ENCODE results near the gene TRRAP.
"Not testable (repeated sequence)": the region's sequence is repeated elsewhere in the genome, so short reads cannot be mapped to it uniquely, and the experiment has no call there.

The TRRAP gene

DNA sequence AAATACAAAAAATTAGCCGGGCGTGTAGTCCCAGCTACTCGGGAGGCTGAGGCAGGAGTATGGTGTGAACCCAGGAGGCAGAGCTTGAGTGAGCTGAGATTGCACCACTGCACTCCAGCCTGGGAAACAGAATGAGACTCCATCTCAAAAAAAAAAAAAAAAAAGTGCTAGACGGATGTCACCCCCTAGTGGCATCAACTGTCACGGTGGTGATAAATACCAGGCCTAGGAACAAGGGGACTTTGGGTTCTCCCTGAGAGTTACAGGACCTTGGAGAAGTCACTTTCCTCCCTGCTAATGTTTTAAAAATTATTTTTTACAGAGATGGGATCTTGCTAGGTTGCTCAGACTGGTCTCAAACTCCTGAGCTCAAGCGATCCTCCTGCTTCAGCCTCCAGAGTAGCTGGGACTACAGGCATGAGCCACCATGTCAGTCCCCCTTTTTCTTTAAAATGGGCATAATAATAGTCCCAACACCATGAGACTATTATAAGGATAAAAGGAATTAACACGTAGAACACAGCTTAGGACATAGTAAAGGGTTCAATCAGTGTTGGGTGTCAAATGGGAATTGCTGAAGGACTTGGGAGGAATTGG is 5.9 kb upstream of the TRRAP start:
- peaks cover 4% of the 10 kb centered on the region for H3K27me3 Mint-ChIP-seq
- DNase-seq (ENCODE audit: low spot score in 2 of 2): peak in 1 of 2 donors; percentile 23
- no peak overlapping the region for H3K4me3 Mint-ChIP-seq
- H3K27ac Mint-ChIP-seq: no peak overlapping the region
- ATAC-seq (ENCODE audit: low read depth): no peak
- no peaks in the 10 kb centered on the region for H3K9me3 Mint-ChIP-seq
- H3K4me1 Mint-ChIP-seq: peaks cover 5% of the 10 kb centered on the region
- no peaks in the 10 kb centered on the region for H3K36me3 Mint-ChIP-seq

DNA sequence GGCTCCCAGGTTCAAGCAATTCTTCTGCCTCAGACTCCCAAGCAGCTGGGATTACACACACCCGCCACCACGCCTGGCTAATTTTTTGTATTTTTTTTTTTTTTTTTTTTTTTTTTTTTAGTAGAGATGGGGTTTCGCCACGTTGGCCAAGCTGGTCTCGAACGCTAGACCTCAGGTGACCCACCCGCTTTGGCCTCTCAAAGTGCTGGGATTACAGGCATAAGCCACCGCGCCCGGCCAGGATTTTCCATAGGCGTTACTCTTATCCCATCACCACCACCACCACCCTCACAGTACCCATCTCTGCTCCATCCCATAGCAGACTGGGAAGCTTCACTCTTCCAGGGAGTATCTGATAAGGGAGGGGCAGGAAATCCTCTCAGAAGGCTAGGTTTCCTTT is 4.7 kb upstream of the TRRAP start:
- H3K36me3 Mint-ChIP-seq; H3K9me3 Mint-ChIP-seq; H3K27me3 Mint-ChIP-seq; H3K4me3 Mint-ChIP-seq; H3K4me1 Mint-ChIP-seq; ATAC-seq (ENCODE audit: low read depth); H3K27ac Mint-ChIP-seq; DNase-seq (ENCODE audit: low spot score in 2 of 2): not testable (repeated sequence)

DNA sequence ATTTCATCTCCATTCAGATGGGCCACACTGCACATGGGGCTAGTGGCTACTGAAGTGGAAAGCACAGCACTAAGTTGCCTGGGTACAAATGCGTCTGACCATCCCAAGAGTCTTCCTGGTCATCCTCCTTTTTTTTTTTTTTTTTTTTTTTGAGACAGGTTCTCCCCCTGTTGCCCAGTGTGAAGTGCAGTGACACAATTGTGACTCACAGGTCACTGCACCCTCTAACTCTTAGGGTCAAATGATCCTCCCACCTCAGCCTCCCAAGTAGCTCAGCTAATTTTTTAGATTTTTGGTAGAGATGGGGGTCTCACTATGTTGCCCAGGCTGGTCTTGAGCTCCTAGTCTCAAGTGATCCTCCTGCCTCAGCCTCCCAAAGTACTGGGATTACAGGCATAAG is 3.4 kb upstream of the TRRAP start:
- no peak overlapping the region for H3K27ac Mint-ChIP-seq
- H3K27me3 Mint-ChIP-seq: peaks cover 4% of the 10 kb centered on the region
- H3K4me1 Mint-ChIP-seq: peaks cover 10% of the 10 kb centered on the region
- ATAC-seq (ENCODE audit: low read depth): no peak
- H3K4me3 Mint-ChIP-seq: no peak overlapping the region
- no peaks in the 10 kb centered on the region for H3K9me3 Mint-ChIP-seq
- no peaks in the 10 kb centered on the region for H3K36me3 Mint-ChIP-seq
- no peak for DNase-seq (ENCODE audit: low spot score in 2 of 2)

DNA sequence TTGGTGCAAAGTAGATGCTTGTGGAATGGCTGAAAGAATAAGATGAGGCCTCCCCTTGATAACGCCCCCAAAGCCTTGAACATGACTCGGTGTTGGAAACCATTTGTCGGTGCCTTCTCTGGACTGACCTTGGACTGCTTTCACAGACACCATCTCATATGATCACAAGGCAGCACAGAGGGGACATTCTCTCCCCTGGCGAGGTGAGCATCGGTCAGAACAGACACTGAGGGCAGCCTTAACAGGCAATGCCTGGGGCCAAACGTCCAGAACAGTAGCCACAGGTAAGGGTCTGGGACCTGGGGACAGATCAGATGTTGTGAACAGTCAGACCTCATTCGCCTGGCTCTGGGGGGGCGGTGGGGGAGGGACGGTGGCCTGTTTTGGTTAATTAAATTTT is 2.8 kb upstream of the TRRAP start:
- Mint-ChIP-seq H3K36me3 (no peaks in the 10 kb centered on the region), H3K4me1 (peaks cover 6% of the 10 kb centered on the region), H3K27ac (no peak overlapping the region), H3K4me3 (no peak overlapping the region), H3K9me3 (no peaks in the 10 kb centered on the region), H3K27me3 (peaks cover 2% of the 10 kb centered on the region)
- no peak for ATAC-seq (ENCODE audit: low read depth)
- no peak for DNase-seq (ENCODE audit: low spot score in 2 of 2)

DNA sequence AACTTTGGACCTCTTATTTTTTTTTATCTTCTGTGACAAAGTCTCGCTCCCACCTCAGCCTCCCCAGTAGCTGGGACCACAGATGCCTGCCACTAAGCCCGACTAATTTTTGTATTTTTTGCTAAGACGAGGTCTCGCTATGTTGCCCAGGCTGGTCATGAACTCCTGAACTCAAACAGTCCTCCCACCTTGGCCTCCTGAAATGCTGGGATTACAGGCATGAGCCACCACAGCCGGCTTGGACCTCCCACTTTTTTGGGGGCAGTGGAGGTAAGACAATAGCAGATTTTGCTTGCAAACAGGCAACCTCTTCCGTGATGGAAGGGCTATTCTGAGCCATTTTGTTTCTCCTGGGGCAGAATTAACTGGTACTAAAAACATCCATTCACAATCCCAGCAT is 1.2 kb upstream of the TRRAP start:
- Mint-ChIP-seq H3K4me3 (peak overlapping the region; percentile 73), H3K27me3 (peaks cover 2% of the 10 kb centered on the region), H3K9me3 (no peaks in the 10 kb centered on the region), H3K36me3 (no peaks in the 10 kb centered on the region), H3K27ac (no peak overlapping the region), H3K4me1 (peaks cover 6% of the 10 kb centered on the region)
- ATAC-seq (ENCODE audit: low read depth) (no peak), DNase-seq (ENCODE audit: low spot score in 2 of 2) (no peak)

DNA sequence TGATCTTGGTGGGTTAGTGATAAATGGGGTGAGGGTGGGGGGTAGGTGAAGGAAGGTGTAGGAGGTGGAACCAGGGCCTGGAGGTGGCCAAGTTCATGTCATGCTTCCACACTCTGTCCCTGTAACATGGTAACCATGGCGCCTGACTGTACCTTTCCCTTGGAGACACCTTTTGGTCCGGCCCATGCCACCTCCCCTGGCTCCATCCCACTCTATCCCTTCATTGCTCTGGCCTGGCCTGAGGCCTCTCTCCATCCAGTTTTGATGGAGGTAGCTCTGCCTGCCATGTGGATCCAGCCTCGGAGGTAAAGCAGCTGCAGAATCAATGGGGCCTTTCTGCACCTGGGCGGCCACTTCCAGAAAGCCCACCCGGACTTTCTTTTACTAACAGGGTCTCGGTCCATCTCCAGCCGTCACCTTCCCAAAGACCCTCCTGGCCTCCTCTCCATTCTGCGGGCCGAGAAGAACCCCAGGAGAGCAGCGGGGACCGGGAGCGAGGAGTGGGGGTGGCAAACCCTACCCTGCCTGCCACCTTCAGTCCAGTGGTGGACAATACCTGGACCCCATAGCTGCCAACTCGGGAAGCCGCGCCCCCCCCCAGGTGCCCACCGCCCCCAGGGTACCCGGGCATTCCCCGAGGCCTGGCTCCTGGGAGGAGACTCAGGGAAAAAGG is 504 bp upstream of the TRRAP start:
- no peak for DNase-seq (ENCODE audit: low spot score in 2 of 2)
- no peak overlapping the region for H3K27ac Mint-ChIP-seq
- peak overlapping the region; percentile 73 for H3K4me3 Mint-ChIP-seq
- H3K36me3 Mint-ChIP-seq: no peaks in the 10 kb centered on the region
- no peak for ATAC-seq (ENCODE audit: low read depth)
- H3K9me3 Mint-ChIP-seq: no peaks in the 10 kb centered on the region
- peaks cover 2% of the 10 kb centered on the region for H3K27me3 Mint-ChIP-seq
- H3K4me1 Mint-ChIP-seq: peaks cover 6% of the 10 kb centered on the region

DNA sequence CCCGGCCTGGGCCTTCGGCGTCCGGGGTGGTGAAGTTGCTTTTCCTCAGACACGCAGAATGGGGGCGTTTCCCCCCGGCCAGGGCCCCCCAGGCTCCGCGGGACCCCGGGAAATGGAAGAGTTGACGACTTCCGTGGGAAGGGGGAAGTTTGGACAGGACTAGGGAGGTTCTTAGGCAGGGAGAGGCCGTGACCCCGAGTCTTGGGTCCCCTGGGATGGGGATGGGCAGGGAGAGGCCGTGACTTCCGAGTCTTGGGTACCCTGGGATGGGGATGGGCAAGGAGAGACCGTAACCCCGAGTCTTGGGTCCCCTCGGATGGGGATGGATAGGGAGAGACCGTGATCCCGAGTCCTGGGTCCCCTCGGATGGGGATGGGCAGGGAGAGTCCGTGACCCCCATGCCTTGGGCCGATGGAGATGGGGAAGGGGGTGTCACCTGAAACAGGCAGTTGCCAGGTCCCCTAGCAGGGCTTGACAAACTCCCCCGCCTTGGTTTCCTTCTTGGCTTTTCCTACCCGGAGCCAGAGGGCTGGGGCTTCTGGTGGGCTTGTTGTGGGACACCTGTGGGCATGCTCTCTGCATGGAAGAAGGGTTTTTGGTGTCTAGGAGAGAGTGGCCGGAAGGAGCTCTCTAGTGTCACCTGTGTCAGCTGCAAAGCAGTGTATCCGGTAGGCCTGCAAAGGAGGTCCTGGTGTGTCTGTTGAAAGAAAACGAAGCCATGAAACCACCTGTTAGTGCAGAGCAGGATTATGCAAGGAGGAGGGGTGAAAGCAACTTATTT is 1.1 kb downstream of the TRRAP start:
- Mint-ChIP-seq H3K9me3 (no peaks in the 10 kb centered on the region), H3K27ac (peak overlapping the region; percentile 78), H3K4me1 (peaks cover 8% of the 10 kb centered on the region), H3K36me3 (peaks cover 3% of the 10 kb centered on the region), H3K4me3 (peak overlapping the region; percentile 91), H3K27me3 (peaks cover 2% of the 10 kb centered on the region)
- ATAC-seq (ENCODE audit: low read depth): peak; percentile 78
- DNase-seq (ENCODE audit: low spot score in 2 of 2): peak; percentile 50 to 60

DNA sequence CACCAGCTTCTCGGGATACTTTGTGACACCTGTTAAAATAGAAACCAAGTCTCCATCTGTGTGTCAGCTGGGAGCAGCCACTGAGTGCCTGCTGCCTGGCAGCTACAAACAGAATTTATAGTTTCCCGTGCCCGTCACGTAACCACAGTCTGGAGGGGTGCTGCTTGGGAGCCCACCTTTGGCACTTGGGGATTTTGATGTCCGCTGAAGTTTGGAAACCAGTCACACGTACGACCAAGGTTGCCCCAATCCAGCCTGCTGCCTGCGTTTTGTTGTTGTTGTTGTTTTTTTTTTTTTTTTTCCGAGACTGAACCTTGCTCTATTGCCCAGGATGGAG is 1.6 kb downstream of the TRRAP start:
- Mint-ChIP-seq H3K36me3 (peaks cover 3% of the 10 kb centered on the region), H3K27me3 (peaks cover 2% of the 10 kb centered on the region), H3K4me1 (peaks cover 8% of the 10 kb centered on the region), H3K9me3 (no peaks in the 10 kb centered on the region), H3K27ac (peak overlapping the region; percentile 78), H3K4me3 (peak overlapping the region; percentile 91)
- ATAC-seq (ENCODE audit: low read depth) (no peak), DNase-seq (ENCODE audit: low spot score in 2 of 2) (no peak)

DNA sequence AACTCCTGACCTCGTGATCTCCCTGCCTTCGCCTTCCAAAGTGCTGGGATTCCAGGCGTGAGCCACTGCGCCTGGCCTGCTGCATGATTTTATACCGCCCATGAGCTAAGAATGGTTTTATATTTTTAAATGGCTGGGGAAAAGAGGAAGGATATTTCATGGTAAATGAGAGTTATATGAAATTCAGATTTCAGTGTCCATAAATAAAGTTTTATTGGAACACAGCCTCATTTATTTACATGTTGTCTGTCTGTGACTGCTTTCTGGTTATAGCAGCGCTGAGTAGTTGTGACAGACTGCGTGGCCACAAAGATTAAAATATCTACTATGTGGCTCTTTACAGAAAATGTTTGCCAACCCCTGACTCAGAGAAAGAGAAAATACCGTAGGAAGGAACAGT is 2.2 kb downstream of the TRRAP start:
- Mint-ChIP-seq H3K9me3 (no peaks in the 10 kb centered on the region), H3K4me3 (peak overlapping the region; percentile 91), H3K36me3 (peaks cover 3% of the 10 kb centered on the region), H3K27me3 (peaks cover 1% of the 10 kb centered on the region), H3K4me1 (peaks cover 8% of the 10 kb centered on the region), H3K27ac (no peak overlapping the region)
- DNase-seq (ENCODE audit: low spot score in 2 of 2) (no peak), ATAC-seq (ENCODE audit: low read depth) (no peak)

DNA sequence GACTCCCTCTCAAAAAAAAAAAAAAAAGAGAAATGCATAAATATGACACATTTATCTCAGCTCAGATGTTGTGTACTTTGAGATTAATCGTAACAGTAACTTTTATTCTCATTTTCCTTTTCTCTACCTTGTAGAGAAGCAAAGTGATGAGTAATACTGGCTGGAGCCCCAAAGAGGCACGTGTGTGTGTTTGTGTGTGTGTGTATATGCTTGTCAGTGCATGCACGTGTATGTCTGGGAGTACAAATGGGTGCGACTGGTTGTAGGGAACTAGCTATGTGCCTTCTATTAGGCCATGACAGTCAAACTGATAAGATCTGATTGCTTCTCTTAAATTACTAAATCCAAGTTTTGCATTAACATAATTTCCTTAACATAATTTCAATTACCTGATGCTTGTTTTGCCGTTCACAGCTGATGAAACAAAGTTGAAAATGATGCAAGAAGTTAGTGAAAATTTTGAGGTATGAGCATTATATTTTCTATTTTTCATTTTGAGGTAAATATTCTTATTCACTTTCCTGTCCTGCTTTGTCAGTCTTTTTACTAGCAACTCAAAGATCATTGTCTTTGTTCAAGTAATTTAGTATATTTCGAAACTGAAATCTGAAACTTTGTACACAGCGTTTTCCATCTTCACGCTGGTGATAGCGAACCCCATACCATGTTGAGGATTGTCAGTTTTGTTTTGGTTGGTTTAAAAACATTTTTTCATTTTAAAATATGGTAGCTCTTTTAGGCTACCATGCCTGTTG is 3.4 kb downstream of the TRRAP start:
- DNase-seq (ENCODE audit: low spot score in 2 of 2) (no peak), ATAC-seq (ENCODE audit: low read depth) (no peak)
- H3K36me3 Mint-ChIP-seq: peaks cover 3% of the 10 kb centered on the region
- H3K4me3 Mint-ChIP-seq: no peak overlapping the region
- H3K4me1 Mint-ChIP-seq: peaks cover 8% of the 10 kb centered on the region
- no peaks in the 10 kb centered on the region for H3K9me3 Mint-ChIP-seq
- H3K27me3 Mint-ChIP-seq: no peaks in the 10 kb centered on the region
- no peak overlapping the region for H3K27ac Mint-ChIP-seq

DNA sequence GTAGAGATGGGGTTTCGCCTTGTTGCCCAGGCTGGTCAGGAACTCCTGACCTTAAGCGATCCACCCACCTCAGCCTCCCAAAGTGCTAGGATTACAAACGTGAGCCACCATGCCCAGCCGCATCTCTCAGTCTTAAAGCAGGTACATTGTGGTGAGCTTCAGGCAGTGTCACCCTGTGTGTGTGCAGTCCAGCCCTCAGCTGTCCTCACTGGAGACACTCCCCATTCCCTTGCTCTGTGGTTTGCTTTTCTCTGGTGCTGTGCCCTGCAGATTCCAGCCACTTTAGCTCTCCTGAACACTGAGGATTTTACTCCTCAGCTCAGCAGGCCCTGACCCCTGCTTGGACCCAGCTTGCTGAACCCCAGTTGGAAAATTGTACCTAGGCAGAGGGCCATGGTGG is 6.1 kb downstream of the TRRAP start:
- H3K9me3 Mint-ChIP-seq: no peaks in the 10 kb centered on the region
- peaks cover 11% of the 10 kb centered on the region for H3K36me3 Mint-ChIP-seq
- ATAC-seq (ENCODE audit: low read depth): no peak

DNA sequence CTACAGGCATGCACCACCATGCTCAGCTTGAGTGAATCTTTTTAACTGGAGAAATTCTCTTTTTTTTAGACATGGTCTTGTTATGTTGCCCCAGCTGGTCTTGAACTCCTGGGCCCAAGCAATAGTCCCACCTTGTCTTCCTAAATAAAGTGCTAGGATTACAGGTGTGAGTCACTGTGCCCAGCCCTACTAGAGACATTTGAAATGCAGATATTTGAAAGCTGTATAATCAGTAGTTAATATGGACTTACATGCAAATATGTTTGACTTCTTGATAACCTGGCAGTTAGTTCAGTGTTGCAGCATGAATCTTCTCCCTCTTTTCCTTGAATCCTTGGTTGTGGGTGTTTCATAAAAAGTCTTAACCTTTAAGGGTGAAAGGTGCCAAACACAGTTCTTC is 8.7 kb downstream of the TRRAP start:
- ATAC-seq (ENCODE audit: low read depth) (no peak), DNase-seq (ENCODE audit: low spot score in 2 of 2) (no peak)
- Mint-ChIP-seq H3K9me3 (no peaks in the 10 kb centered on the region), H3K4me1 (peaks cover 7% of the 10 kb centered on the region), H3K4me3 (no peak overlapping the region), H3K36me3 (peaks cover 16% of the 10 kb centered on the region), H3K27ac (no peak overlapping the region), H3K27me3 (no peaks in the 10 kb centered on the region)

More for the DNA sequence above, 6.1 kb downstream of the TRRAP start:
- Mint-ChIP-seq H3K4me1 (peaks cover 9% of the 10 kb centered on the region), H3K4me3 (no peak overlapping the region), H3K27ac (no peak overlapping the region), H3K27me3 (no peaks in the 10 kb centered on the region)
- no peak for DNase-seq (ENCODE audit: low spot score in 2 of 2)

DNA sequence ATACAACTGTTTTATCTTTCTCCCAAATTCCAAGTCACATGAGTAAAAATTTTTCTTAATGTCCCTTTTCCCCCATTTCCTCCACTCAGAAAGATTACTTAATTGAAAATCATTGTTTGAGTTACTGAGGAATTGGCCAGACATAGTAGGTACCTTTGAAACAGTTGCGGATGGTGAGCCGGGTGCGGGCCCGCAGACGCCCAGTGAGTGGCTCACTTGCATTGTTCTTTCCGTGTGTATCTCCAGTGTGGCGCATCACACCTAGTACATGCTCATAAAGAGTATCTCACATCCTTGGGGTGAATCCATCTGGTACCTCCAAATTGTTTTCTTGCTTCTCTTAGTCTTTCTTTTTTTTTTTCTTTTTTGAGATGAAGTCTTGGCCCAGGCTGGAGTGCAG is 14.3 kb downstream of the TRRAP start:
- Mint-ChIP-seq H3K27ac (no peak overlapping the region), H3K36me3 (peaks cover 36% of the 10 kb centered on the region), H3K4me1 (peaks cover 4% of the 10 kb centered on the region), H3K4me3 (no peak overlapping the region), H3K9me3 (no peaks in the 10 kb centered on the region), H3K27me3 (no peaks in the 10 kb centered on the region)
- DNase-seq (ENCODE audit: low spot score in 2 of 2): no peak
- no peak for ATAC-seq (ENCODE audit: low read depth)

DNA sequence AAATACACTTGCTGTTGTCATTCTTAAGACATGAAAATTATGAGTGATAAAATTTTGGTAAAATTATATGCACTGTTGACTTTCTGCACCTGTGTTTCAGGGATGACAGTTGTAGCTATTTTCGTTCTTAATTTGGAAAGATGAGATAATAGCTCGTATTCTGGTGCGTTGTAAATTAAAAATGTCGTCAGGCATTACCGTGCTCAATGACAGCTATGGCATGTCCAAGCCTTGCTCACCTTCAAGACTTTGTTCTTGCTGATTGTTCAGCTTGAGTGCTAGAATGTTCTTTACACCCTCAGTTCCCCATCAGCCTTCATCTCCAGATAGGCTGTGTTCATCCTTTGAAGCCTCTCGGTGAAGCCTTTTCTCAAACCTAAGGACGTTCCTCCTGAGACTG is 21.5 kb downstream of the TRRAP start:
- H3K27ac Mint-ChIP-seq: no peak overlapping the region
- no peaks in the 10 kb centered on the region for H3K4me1 Mint-ChIP-seq
- H3K27me3 Mint-ChIP-seq: no peaks in the 10 kb centered on the region
- no peak overlapping the region for H3K4me3 Mint-ChIP-seq
- DNase-seq (ENCODE audit: low spot score in 2 of 2) (no peak), ATAC-seq (ENCODE audit: low read depth) (no peak)
- H3K9me3 Mint-ChIP-seq: no peaks in the 10 kb centered on the region
- peaks cover 51% of the 10 kb centered on the region for H3K36me3 Mint-ChIP-seq
